SIG-M5 (cell line): ENCODE results near the gene TTLL8.
"Not testable (repeated sequence)": the region's sequence is repeated elsewhere in the genome, so short reads cannot be mapped to it uniquely, and the experiment has no call there.

ENCODE experiments used
- DNase-seq: peaks from one replicate; lab custom pipeline; 2025; lab: John Stamatoyannopoulos, UW

The TTLL8 gene

GRCh38 chr22:50001388-50002231 lies 56.5 kb downstream of the TTLL8 start:
- DNase-seq, result no peak

- DNase-seq, result no peak
Observed at GRCh38 chr22:50000587-50001387, 57.3 kb downstream of the TTLL8 start.

- no peak for DNase-seq
Observed at GRCh38 chr22:49999946-50000586, 58.0 kb downstream of the TTLL8 start.

- no peak for DNase-seq
Observed at GRCh38 chr22:49999063-49999945, 58.8 kb downstream of the TTLL8 start.

GRCh38 chr22:49998718-49999062 lies 59.4 kb downstream of the TTLL8 start:
- DNase-seq, result no peak

GRCh38 chr22:49997932-49998717 lies 60.0 kb downstream of the TTLL8 start:
- no peak for DNase-seq

GRCh38 chr22:49997251-49997599 lies 60.9 kb downstream of the TTLL8 start:
- no peak for DNase-seq

- DNase-seq, result no peak
Observed at GRCh38 chr22:49996518-49997250, 61.4 kb downstream of the TTLL8 start.

GRCh38 chr22:49996119-49996517 lies 62.0 kb downstream of the TTLL8 start:
- DNase-seq, result no peak

GRCh38 chr22:49995361-49996118 lies 62.6 kb downstream of the TTLL8 start:
- DNase-seq, result no peak

- no peak for DNase-seq
Observed at GRCh38 chr22:49995041-49995360, 63.1 kb downstream of the TTLL8 start.

GRCh38 chr22:49994361-49995040 lies 63.6 kb downstream of the TTLL8 start:
- no peak for DNase-seq

GRCh38 chr22:49993649-49994360 lies 64.3 kb downstream of the TTLL8 start:
- no peak for DNase-seq

GRCh38 chr22:49992921-49993648 lies 65.0 kb downstream of the TTLL8 start:
- DNase-seq, result no peak

- no peak for DNase-seq
Observed at GRCh38 chr22:49991907-49992533, 66.1 kb downstream of the TTLL8 start.

- no peak for DNase-seq
Observed at GRCh38 chr22:49991167-49991566, 66.9 kb downstream of the TTLL8 start.

GRCh38 chr22:49989826-49990225 lies 68.3 kb downstream of the TTLL8 start:
- not testable (repeated sequence) for DNase-seq
